NCI-H1694 (cell line): ENCODE results near the gene PSMD2.

Experiments
- DNase-seq: peaks from one replicate; lab custom pipeline; 2025; lab: John Stamatoyannopoulos, UW

The PSMD2 gene

GRCh38 chr3:184316792-184317191, 17.8 kb downstream of the PSMD2 start:
- DNase-seq: no peak

- no peak for DNase-seq
These were observed 18.2 kb downstream of the PSMD2 start for GRCh38 chr3:184317201-184317600.

GRCh38 chr3:184320104-184320445, 21.0 kb downstream of the PSMD2 start:
- peak; percentile 87 for DNase-seq

- DNase-seq: no peak
These were observed 22.6 kb downstream of the PSMD2 start for GRCh38 chr3:184321666-184322065.

GRCh38 chr3:184322731-184323487, 23.9 kb downstream of the PSMD2 start:
- DNase-seq: no peak

GRCh38 chr3:184323696-184324095, 24.7 kb downstream of the PSMD2 start:
- DNase-seq: no peak

- DNase-seq: no peak
These were observed 26.2 kb downstream of the PSMD2 start for GRCh38 chr3:184325269-184325668.

- DNase-seq: no peak
These were observed 26.8 kb downstream of the PSMD2 start for GRCh38 chr3:184325715-184326369.

GRCh38 chr3:184327171-184327570, 28.1 kb downstream of the PSMD2 start:
- DNase-seq: no peak

GRCh38 chr3:184328516-184328915, 29.5 kb downstream of the PSMD2 start:
- DNase-seq: no peak

GRCh38 chr3:184332370-184333090, 33.5 kb downstream of the PSMD2 start:
- no peak for DNase-seq

- DNase-seq: no peak
These were observed 34.1 kb downstream of the PSMD2 start for GRCh38 chr3:184333190-184333589.

- DNase-seq: no peak
These were observed 34.7 kb downstream of the PSMD2 start for GRCh38 chr3:184333700-184334099.

GRCh38 chr3:184334470-184335158, 35.6 kb downstream of the PSMD2 start:
- no peak for DNase-seq

GRCh38 chr3:184335291-184335660, 36.2 kb downstream of the PSMD2 start:
- no peak for DNase-seq

GRCh38 chr3:184335661-184336546, 36.9 kb downstream of the PSMD2 start:
- peak; percentile 42 for DNase-seq

- peak; percentile 60 for DNase-seq
These were observed 37.7 kb downstream of the PSMD2 start for GRCh38 chr3:184336547-184337398.

GRCh38 chr3:184337399-184337714, 38.3 kb downstream of the PSMD2 start, which contains the start of gene FAM131A:
Gene FAM131A, plus strand, starts transcription at chr3:184337600. Its CDS starts 31 bp downstream, at chr3:184337631.
- peak; percentile 50 for DNase-seq

- DNase-seq: no peak
These were observed 38.9 kb downstream of the PSMD2 start for GRCh38 chr3:184337981-184338380.

GRCh38 chr3:184338511-184338945, 39.5 kb downstream of the PSMD2 start:
- DNase-seq: peak; percentile 86

- no peak for DNase-seq
These were observed 40.0 kb downstream of the PSMD2 start for GRCh38 chr3:184339001-184339400.
